Neutrophil (primary cell): ENCODE measurements around the gene INCA1.

ENCODE experiments used
- H3K27ac ChIP-seq: fragments of 200-600 bp; sonication (generic); 2 replicates; pipeline ENCODE4 v1.5.1; 2016; ENCODE audit warnings: mild to moderate bottlenecking, moderate library complexity
- H3K27me3 ChIP-seq: fragments of 200-600 bp; sonication (generic); 2 replicates; pipeline ENCODE4 v1.6.0; 2016; ENCODE audit warnings: mild to moderate bottlenecking
- H3K36me3 ChIP-seq: fragments of 200-600 bp; sonication (generic); 2 replicates; pipeline ENCODE4 v1.5.1; 2017
- H3K4me1 ChIP-seq, 2 experiments: fragments of 200-600 bp in 1 of 2; sonication (generic) in 1 of 2; 1 replicate in 1 of 2; 2 replicates in 1 of 2; pipeline versions ENCODE4 v1.5.1 to v1.6.1; 2013 to 2016; ENCODE audit warnings: low read depth in 1 of 2, low read length in 1 of 2, mild to moderate bottlenecking in 1 of 2, moderate library complexity in 1 of 2; ENCODE audit not compliant: control insufficient read depth in 1 of 2, insufficient read depth in 1 of 2
- H3K4me3 ChIP-seq, 2 experiments: fragments of 200-600 bp in 1 of 2; sonication (generic) in 1 of 2; 1 replicate in 1 of 2; 2 replicates in 1 of 2; pipeline ENCODE4 v1.5.1; 2013 to 2016; ENCODE audit warnings: low read depth in 1 of 2, low read length in 1 of 2, mild to moderate bottlenecking in 1 of 2, moderate library complexity in 1 of 2
- H3K9me3 ChIP-seq: fragments of 200-600 bp; sonication (generic); 2 replicates; pipeline ENCODE4 v1.5.1; 2016
- CTCF ChIP-seq: fragments of 200-600 bp; sonication (generic); IDR thresholded peaks from 2 replicates; pipeline ENCODE4 v1.5.1; 2016; ENCODE audit warnings: antibody characterized with exemption

INCA1 gene

GRCh38 chr17:5022171-5022711 is 24.9 kb upstream of the INCA1 start:
- H3K4me3 ChIP-seq = no peak overlapping the region
- peaks cover 70% of the 10 kb centered on the region for H3K36me3 ChIP-seq
- H3K27me3 ChIP-seq = no peaks in the 10 kb centered on the region
- TF ChIP-seq CTCF = no peak
- H3K4me1 ChIP-seq = peaks cover 4 to 5% of the 10 kb centered on the region in 2 experiments
- H3K9me3 ChIP-seq = no peaks in the 10 kb centered on the region
- H3K27ac ChIP-seq = no peak overlapping the region

- no peak for TF ChIP-seq CTCF
- Histone ChIP-seq H3K4me1 (peaks cover 4 to 5% of the 10 kb centered on the region in 2 experiments), H3K36me3 (peaks cover 82% of the 10 kb centered on the region), H3K4me3 (no peak overlapping the region), H3K9me3 (no peaks in the 10 kb centered on the region), H3K27me3 (no peaks in the 10 kb centered on the region), H3K27ac (no peak overlapping the region)
Measured at GRCh38 chr17:5020502-5021023, 23.2 kb upstream of the INCA1 start.

GRCh38 chr17:5019475-5019956 is 22.2 kb upstream of the INCA1 start:
- Histone ChIP-seq H3K27ac (no peak overlapping the region), H3K4me3 (no peak overlapping the region), H3K36me3 (peaks cover 88% of the 10 kb centered on the region), H3K27me3 (no peaks in the 10 kb centered on the region), H3K4me1 (peaks cover 4 to 5% of the 10 kb centered on the region in 2 experiments), H3K9me3 (no peaks in the 10 kb centered on the region)
- TF ChIP-seq CTCF = no peak

- no peak for TF ChIP-seq CTCF
- Histone ChIP-seq H3K9me3 (no peaks in the 10 kb centered on the region), H3K4me3 (no peak overlapping the region), H3K27ac (no peak overlapping the region), H3K36me3 (peaks cover 84% of the 10 kb centered on the region), H3K4me1 (no peaks in the 10 kb centered on the region), H3K27me3 (no peaks in the 10 kb centered on the region)
Measured at GRCh38 chr17:5014357-5014756, 17.0 kb upstream of the INCA1 start.

- H3K27ac ChIP-seq = no peak overlapping the region
- no peak for TF ChIP-seq CTCF
- peaks cover 86% of the 10 kb centered on the region for H3K36me3 ChIP-seq
- no peaks in the 10 kb centered on the region for H3K27me3 ChIP-seq
- H3K4me1 ChIP-seq = no peaks in the 10 kb centered on the region
- no peaks in the 10 kb centered on the region for H3K9me3 ChIP-seq
- no peak overlapping the region for H3K4me3 ChIP-seq
Measured at GRCh38 chr17:5011928-5012327, 14.6 kb upstream of the INCA1 start.
